Lower leg skin (tissue), 3 donors: Measurements from ENCODE around the gene TK2.

Experiments
- POLR2A ChIP-seq, 2 donors: fragments of 450-650 bp; IDR thresholded peaks; one replicate each; pipeline ENCODE4 v1.6.1; 2016 to 2017; ENCODE audit warnings: antibody characterized with exemption in 2 of 2, mild to moderate bottlenecking in 1 of 2, moderate library complexity in 1 of 2
- TF ChIP-seq, protein P1 (sequence below), 3 donors: fragments of 450-650 bp; IDR thresholded peaks; one replicate each; pipeline ENCODE4 v1.5.1; 2016; ENCODE audit warnings: antibody characterized with exemption in 3 of 3, mild to moderate bottlenecking in 3 of 3, moderate library complexity in 2 of 3

DNA sequence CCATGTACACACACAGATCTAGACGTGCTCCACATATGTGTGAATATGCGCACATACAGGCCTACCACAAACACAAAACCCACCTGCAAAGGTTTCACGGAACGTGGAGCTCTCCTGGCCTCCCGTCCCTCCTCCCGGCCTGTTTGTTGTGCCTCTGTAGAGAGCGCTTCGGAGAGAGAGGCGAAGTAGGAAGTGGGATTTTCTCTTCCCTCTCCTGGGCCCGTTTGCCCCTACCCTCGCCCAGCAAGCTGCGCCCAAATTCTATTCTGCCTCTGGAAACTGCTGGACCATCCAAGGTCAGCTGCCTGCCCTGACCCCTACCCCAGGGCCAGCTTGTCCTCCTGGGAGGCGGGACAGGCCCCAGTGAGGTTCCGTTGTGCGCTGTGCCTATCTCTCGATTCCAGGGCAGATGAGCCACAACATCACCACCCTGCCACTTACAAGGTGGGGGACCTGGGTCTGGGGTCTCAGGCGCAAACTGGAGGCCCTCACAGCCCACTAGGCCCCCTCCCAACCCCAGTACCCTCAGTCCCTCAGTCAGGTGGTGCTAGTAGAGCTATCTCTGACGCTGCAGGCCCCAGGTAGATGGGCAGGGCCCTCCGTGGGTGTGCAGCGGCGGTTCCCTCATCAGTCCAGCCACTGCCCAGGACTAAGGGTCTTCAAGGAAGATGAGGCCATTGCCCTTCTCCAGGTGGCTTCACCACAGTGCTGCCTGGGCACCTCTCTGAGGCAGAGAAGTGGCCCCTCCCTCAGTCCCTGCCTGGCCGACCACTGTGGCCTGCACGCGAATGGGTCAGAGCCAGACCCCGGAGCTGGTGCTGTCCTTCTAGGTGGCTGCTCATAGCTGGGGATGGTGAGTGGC, 68.6 kb downstream of the TK2 start:
- TF ChIP-seq, protein P1, sequence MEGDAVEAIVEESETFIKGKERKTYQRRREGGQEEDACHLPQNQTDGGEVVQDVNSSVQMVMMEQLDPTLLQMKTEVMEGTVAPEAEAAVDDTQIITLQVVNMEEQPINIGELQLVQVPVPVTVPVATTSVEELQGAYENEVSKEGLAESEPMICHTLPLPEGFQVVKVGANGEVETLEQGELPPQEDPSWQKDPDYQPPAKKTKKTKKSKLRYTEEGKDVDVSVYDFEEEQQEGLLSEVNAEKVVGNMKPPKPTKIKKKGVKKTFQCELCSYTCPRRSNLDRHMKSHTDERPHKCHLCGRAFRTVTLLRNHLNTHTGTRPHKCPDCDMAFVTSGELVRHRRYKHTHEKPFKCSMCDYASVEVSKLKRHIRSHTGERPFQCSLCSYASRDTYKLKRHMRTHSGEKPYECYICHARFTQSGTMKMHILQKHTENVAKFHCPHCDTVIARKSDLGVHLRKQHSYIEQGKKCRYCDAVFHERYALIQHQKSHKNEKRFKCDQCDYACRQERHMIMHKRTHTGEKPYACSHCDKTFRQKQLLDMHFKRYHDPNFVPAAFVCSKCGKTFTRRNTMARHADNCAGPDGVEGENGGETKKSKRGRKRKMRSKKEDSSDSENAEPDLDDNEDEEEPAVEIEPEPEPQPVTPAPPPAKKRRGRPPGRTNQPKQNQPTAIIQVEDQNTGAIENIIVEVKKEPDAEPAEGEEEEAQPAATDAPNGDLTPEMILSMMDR (IDR thresholded peaks at IDR 0.05) = no peak
- TF ChIP-seq POLR2A (IDR thresholded peaks at IDR 0.05) = no peak
